GM12875 (cell line): ENCODE measurements around the gene LRRC47.
A peak's percentile ranks its signal among the peaks of the same experiment; 100 is the strongest.

Source experiments
- H3K4me3 ChIP-seq: one replicate; pipeline ENCODE4 v1.5.1; 2011; ENCODE audit warnings: low read depth, low read length, control low read depth
- TF ChIP-seq, protein P1 (sequence below): IDR thresholded peaks from 2 replicates; pipeline ENCODE4 v1.5.1; 2011; ENCODE audit warnings: low read depth, mild to moderate bottlenecking, control low read depth, inconsistent platforms, low read length, moderate library complexity, borderline replicate concordance; ENCODE audit not compliant: insufficient read depth

LRRC47 gene

DNA sequence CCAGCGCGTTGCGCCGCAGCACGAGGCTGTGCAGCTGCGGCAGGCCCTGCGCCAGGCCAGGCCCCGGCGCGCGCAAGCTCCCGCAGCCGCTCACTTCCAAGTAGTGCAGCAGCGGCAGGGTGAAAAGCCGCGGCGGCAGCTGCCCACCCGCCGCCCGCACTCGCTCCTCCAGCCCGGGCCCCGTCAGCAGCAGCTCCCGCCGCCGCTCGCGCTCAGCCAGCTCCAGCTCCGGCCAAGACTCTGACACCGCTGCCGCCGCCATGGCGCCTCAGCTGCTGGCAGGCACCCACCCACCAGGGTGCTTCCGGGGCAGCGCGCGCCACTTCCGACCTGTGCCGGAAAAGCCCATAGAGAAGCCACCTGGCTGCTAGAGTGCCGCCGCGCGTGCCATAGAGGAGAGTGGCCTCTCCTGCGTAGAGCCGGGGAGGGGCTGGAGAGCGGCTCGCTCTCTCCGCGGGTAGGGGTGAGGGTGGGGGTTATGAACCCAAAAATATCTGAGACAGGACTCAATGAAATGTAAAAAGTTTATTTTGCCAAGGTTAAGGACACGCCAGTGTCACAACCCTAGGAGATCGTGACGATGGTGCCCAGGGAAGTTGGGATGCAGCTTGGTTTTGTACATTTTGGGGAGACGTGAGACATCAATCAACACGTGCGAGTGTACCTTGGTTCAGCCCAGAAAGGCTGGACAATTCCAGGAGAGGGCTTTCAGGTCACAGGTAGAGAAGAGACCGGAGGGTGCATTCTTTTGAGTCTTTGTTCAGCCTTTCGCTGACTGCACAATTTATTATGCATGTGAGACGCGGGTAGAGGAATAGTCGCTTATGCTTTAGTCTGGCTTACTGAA, at the start of gene LRRC47:
Gene LRRC47 (minus strand): TSS at position 284 of the 847 bp plus-strand sequence. CDS start 22 bp downstream, at position 262.
- TF ChIP-seq, protein P1, sequence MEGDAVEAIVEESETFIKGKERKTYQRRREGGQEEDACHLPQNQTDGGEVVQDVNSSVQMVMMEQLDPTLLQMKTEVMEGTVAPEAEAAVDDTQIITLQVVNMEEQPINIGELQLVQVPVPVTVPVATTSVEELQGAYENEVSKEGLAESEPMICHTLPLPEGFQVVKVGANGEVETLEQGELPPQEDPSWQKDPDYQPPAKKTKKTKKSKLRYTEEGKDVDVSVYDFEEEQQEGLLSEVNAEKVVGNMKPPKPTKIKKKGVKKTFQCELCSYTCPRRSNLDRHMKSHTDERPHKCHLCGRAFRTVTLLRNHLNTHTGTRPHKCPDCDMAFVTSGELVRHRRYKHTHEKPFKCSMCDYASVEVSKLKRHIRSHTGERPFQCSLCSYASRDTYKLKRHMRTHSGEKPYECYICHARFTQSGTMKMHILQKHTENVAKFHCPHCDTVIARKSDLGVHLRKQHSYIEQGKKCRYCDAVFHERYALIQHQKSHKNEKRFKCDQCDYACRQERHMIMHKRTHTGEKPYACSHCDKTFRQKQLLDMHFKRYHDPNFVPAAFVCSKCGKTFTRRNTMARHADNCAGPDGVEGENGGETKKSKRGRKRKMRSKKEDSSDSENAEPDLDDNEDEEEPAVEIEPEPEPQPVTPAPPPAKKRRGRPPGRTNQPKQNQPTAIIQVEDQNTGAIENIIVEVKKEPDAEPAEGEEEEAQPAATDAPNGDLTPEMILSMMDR, result no peak
- H3K4me3 ChIP-seq, result peak within 1 kb of the TSS; percentile 64

GRCh38 chr1:3842912-3843311, 46.6 kb upstream of the LRRC47 start:
- TF ChIP-seq, protein P1, result no peak
- H3K4me3 ChIP-seq, result no peak overlapping the region

- TF ChIP-seq, protein P1, result no peak
- H3K4me3 ChIP-seq, result no peak overlapping the region
Measured at GRCh38 chr1:3841491-3841890, 45.2 kb upstream of the LRRC47 start.

GRCh38 chr1:3838788-3839187, 42.5 kb upstream of the LRRC47 start:
- H3K4me3 ChIP-seq, result no peak overlapping the region
- TF ChIP-seq, protein P1, result no peak

- TF ChIP-seq, protein P1, result no peak
- H3K4me3 ChIP-seq, result no peak overlapping the region
Measured at GRCh38 chr1:3837685-3838084, 41.4 kb upstream of the LRRC47 start.

DNA sequence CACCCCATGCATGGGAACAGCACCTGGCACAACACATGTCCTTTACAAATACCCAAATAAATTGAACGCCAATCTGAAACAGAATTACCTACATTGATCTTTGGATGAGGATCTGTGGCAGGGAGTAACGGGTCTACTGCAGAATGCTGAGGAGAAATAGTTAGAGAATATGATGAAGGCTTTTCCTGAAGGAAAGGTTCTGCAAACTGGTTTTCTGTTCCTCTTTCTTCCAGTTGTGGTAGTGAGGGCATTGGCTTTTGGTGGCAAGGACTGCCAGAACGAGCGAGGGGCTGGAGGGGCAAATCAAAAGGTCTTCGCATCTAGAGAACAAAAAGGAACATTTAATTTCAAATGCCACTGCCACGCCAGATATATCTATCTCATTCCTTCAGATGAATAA, 40.9 kb upstream of the LRRC47 start:
- TF ChIP-seq, protein P1, result no peak
- H3K4me3 ChIP-seq, result no peak overlapping the region

DNA sequence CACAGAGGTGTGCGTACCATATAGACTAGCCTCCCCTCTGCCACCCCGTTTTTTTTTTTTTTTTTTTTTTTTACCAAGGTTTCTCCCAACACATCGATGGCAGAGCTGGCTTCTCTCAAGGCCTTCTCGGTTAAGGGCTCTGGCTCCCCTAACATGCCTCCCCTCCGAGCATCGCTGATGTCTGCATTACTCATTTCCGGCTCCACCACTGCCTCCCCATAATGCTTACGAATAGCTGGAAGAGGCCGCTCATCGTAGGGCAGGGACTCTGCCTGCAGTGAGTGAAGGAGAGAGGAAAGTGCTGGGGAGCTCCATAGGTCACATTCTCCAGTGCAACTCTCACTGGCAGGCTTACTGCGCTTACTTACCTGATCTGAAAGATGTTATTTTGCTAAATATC, 40.1 kb upstream of the LRRC47 start:
- TF ChIP-seq, protein P1, result no peak
- no peak overlapping the region for H3K4me3 ChIP-seq
